Tibial artery (tissue), 4 donors: ENCODE data around the gene OR10H4.
"Not testable (repeated sequence)": the region's sequence is repeated elsewhere in the genome, so short reads cannot be mapped to it uniquely, and the experiment has no call there.

Experiments used
- DNase-seq, 2 donors: peaks; one replicate each; pipeline ENCODE4 v3.0.0-alpha.2; 2019
- H3K27ac ChIP-seq, 2 donors: fragments of 200-600 bp; sonication (generic) in 1 of 2; 1 replicate in 1 of 2; 2 replicates in 1 of 2; pipeline ENCODE4 v1.5.1; 2018 to 2019; ENCODE audit warnings: mild to moderate bottlenecking in 1 of 2
- H3K27me3 ChIP-seq, 2 donors: fragments of 200-600 bp; sonication (generic) in 1 of 2; one replicate each; pipeline versions ENCODE4 v1.5.1 to v1.6.0; 2016 to 2019
- H3K36me3 ChIP-seq, 3 donors: fragments of 200-600 bp; sonication (generic) in 2 of 3; one replicate each; pipeline ENCODE4 v1.5.1; 2016 to 2019; ENCODE audit warnings: mild to moderate bottlenecking in 2 of 3
- H3K4me1 ChIP-seq, 4 donors: fragments of 200-600 bp; sonication (generic) in 2 of 4; 1 replicate in 3 of 4; 2 replicates in 1 of 4; pipeline ENCODE4 v1.5.1; 2016 to 2019
- H3K4me3 ChIP-seq, 2 donors: fragments of 200-600 bp; sonication (generic) in 1 of 2; 1 replicate in 1 of 2; 2 replicates in 1 of 2; pipeline ENCODE4 v1.5.1; 2018 to 2019; ENCODE audit warnings: mild to moderate bottlenecking in 2 of 2
- H3K9me3 ChIP-seq, 3 donors: fragments of 200-600 bp; sonication (generic) in 1 of 3; one replicate each; pipeline ENCODE4 v1.5.1; 2016 to 2019
- intact Hi-C: fragments of 100-400 bp; cut with DNase I; formaldehyde crosslinking; loops from one replicate; pipeline ENCODE4 v1.15.0; 2023; ENCODE audit warnings: low total_unique reads
- TF ChIP-seq, protein P1 (sequence below), 2 experiments: fragments of 200-600 bp in 1 of 2; fragments of 450-650 bp in 1 of 2; IDR thresholded peaks; one replicate each; pipeline ENCODE4 v1.5.1; 2017 to 2019; ENCODE audit warnings: antibody characterized with exemption in 2 of 2, mild to moderate bottlenecking in 1 of 2, moderate library complexity in 1 of 2

OR10H4 gene, protein sequence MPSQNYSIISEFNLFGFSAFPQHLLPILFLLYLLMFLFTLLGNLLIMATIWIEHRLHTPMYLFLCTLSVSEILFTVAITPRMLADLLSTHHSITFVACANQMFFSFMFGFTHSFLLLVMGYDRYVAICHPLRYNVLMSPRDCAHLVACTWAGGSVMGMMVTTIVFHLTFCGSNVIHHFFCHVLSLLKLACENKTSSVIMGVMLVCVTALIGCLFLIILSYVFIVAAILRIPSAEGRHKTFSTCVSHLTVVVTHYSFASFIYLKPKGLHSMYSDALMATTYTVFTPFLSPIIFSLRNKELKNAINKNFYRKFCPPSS

DNA sequence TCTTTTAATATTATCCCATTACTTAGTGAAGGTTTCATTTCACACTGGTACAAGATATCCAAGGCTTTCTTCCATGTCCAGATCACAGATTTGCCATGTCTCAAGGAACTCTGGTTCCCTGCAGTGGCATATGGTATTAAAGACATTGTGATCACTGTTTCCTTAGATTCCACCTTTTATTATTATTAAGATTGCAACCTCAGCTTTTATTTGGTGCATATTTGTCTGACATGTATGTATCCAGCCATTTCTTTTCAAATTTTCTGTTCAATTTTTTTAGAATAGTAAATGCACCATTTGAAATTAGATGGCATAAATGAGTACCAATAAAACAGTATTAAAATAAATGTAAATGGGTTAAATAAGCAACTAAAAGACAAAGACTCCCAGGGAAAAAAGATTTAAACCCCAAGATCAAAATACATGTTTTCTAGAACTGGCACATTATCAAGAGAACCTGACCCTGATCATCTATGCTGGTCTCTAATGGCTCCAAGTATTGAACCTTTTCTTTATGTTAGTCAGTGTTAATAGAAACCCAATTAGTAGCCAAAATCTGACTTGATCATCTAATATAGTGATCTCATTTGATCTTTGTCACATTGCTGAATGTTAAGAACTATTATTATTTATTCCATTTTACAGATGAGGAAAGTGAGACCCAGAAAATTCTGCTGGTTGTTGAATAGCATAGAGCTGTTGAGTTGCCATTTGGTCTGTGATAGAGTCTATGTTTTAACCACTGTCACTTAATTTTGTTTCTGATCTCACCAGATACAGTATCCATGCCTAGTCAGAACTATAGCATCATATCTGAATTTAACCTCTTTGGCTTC lies at the start of gene OR10H4:
Gene OR10H4 (plus strand): TSS at position 786 of the 836 bp plus-strand sequence. CDS start 0 bp downstream, at position 786.
- intact Hi-C loops: no loop called here
- peaks cover 0 to 26% (median 20%) of the 10 kb centered on the region in 3 donors for H3K9me3 ChIP-seq
- H3K36me3 ChIP-seq: no peaks in the 10 kb centered on the region
- no peak within 1 kb of the TSS for H3K4me3 ChIP-seq
- H3K27ac ChIP-seq: no peak within 1 kb of the TSS
- TF ChIP-seq, protein P1, sequence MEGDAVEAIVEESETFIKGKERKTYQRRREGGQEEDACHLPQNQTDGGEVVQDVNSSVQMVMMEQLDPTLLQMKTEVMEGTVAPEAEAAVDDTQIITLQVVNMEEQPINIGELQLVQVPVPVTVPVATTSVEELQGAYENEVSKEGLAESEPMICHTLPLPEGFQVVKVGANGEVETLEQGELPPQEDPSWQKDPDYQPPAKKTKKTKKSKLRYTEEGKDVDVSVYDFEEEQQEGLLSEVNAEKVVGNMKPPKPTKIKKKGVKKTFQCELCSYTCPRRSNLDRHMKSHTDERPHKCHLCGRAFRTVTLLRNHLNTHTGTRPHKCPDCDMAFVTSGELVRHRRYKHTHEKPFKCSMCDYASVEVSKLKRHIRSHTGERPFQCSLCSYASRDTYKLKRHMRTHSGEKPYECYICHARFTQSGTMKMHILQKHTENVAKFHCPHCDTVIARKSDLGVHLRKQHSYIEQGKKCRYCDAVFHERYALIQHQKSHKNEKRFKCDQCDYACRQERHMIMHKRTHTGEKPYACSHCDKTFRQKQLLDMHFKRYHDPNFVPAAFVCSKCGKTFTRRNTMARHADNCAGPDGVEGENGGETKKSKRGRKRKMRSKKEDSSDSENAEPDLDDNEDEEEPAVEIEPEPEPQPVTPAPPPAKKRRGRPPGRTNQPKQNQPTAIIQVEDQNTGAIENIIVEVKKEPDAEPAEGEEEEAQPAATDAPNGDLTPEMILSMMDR (IDR thresholded peaks at IDR 0.05): no peak
- no peaks in the 10 kb centered on the region for H3K4me1 ChIP-seq
- DNase-seq: no peak
- H3K27me3 ChIP-seq: peaks cover 0 to 3% of the 10 kb centered on the region in 2 donors

DNA sequence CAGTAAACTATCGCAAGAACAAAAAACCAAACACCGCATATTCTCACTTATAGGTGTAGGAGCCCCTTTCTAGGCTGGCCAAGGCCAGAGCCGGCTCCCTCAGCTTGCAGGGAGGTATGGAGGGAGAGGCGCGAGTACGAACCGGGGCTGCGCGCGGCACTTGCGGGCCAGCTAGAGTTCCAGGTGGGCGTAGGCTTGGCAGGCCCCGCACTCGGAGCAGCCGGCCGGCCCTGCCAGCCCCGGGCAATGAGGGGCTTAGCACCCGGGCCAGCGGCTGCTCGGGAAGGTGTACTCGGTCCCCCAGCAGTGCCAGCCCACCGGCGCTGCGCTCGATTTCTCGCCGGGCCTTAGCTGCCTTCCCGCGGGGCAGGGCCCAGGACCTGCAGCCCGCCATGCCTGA lies 49.2 kb upstream of the OR10H4 start:
- peaks cover 0 to 40% of the 10 kb centered on the region in 2 donors for H3K27me3 ChIP-seq
- DNase-seq, intact Hi-C loops, H3K27ac ChIP-seq, H3K4me1 ChIP-seq, H3K9me3 ChIP-seq, H3K4me3 ChIP-seq, H3K36me3 ChIP-seq: not testable (repeated sequence)

DNA sequence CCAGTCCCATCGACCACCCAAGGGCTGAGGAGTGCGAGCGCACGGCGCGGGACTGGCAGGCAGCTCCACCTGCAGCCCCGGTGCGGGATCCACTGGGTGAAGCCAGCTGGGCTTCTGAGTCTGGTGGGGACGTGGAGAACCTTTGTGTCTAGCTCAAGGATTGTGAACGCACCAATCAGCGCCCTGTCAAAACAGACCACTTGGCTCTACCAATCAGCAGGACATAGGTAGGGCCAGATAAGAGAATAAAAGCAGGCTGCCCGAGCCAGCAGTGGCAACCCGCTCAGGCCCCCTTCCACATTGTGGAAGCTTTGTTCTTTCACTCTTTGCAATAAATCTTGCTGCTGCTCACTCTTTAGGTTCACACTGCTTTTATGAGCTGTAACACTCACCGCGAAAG lies 48.8 kb upstream of the OR10H4 start:
- H3K4me1 ChIP-seq, H3K36me3 ChIP-seq, H3K27ac ChIP-seq, H3K9me3 ChIP-seq, DNase-seq, intact Hi-C loops, H3K4me3 ChIP-seq: not testable (repeated sequence)
- peaks cover 0 to 40% of the 10 kb centered on the region in 2 donors for H3K27me3 ChIP-seq

DNA sequence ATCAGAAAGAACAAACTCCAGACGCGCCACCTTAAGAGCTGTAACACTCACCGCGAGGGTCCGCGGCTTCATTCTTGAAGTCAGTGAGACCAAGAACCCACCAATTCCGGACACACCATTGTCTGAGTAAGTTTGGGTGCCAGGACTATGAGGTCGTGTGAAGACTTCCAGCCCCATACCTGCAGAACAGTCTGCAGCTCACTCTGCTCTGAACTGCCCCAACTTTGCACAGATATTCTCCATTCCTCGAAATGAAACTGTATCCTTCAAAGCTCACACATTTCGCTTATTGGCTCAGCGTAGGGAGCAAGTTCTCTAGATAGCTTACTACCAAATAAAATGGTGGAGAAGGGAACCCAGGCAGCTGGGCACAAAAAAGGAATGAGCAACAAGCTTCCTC lies 48.3 kb upstream of the OR10H4 start:
- Histone ChIP-seq H3K4me3 (no peak overlapping the region), H3K4me1 (peaks cover 0 to 3% (median 0%) of the 10 kb centered on the region in 4 donors), H3K27ac (no peak overlapping the region), H3K27me3 (peaks cover 0 to 40% of the 10 kb centered on the region in 2 donors), H3K36me3 (no peaks in the 10 kb centered on the region), H3K9me3 (no peaks in the 10 kb centered on the region)
- intact Hi-C loops: no loop called here
- no peak for DNase-seq
- TF ChIP-seq, protein P1 (IDR thresholded peaks at IDR 0.05): no peak

DNA sequence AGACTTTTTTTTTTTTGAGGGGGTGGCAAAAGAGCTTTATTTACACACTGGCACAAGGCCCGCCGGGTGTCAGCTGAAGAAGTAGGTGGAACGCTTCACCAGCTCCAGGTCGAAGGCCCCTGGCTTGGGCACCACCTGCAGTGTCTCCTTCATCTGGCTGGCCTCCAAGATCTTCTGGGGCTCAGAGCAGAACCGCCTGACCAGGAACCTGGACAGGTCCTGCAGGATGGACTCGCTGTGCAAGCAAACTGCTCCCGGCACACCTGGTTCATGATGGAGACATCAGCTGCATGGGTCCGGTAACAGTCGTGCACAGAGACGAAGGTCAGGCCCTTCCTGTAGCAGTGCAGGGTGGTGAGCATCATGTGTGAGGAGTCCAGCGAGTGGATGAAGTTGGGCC lies 46.6 kb upstream of the OR10H4 start:
- H3K9me3 ChIP-seq: no peaks in the 10 kb centered on the region
- DNase-seq: no peak
- intact Hi-C loops: no loop called here
- H3K4me1 ChIP-seq: peaks cover 0 to 3% (median 0%) of the 10 kb centered on the region in 4 donors
- TF ChIP-seq, protein P1 (IDR thresholded peaks at IDR 0.05): no peak
- H3K36me3 ChIP-seq: no peaks in the 10 kb centered on the region
- no peak overlapping the region for H3K4me3 ChIP-seq
- H3K27ac ChIP-seq: no peak overlapping the region
- peaks cover 0 to 34% of the 10 kb centered on the region in 2 donors for H3K27me3 ChIP-seq

DNA sequence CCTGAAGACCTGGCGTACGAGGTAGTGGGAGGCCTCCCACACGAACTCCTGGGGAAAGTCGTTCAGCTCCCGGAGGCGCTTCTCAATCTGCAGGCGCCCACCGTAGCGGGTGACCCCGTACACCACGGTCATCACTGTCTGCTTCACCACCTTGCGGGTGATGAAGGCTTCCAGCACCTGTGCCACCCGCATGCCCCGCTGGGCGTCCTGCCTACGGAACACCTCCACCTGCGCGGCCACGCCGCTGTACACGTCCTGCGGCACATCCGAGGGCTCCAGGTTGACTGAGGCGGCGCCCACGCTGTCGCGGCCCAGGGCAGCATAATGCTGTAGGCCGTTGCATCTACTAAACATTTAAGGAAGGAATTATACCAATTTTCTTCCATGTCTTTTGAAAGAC lies 45.9 kb upstream of the OR10H4 start:
- peaks cover 0 to 28% of the 10 kb centered on the region in 2 donors for H3K27me3 ChIP-seq
- intact Hi-C loops, H3K36me3 ChIP-seq, H3K4me3 ChIP-seq, H3K9me3 ChIP-seq, DNase-seq, H3K27ac ChIP-seq, H3K4me1 ChIP-seq: not testable (repeated sequence)

DNA sequence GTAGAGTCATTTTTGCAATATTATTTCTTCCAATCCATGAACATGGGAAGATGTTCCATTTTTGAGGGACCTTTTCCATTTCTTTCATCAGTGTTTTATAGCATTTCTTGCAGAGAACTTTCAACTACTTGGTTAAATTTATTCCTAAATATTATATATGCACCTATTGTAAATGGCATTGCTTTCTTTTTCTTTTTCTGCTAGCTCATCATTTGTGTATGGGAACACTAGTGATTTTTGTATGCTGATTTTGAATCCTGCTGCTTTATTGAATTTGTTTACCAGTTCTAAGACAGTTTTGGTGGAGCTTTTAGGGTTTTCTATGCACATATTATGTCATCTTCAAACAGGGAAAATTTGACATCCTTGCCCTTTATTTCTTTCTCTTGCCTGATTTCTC lies 43.8 kb upstream of the OR10H4 start:
- intact Hi-C loops: no loop called here
- H3K36me3 ChIP-seq: no peaks in the 10 kb centered on the region
- H3K27ac ChIP-seq: no peak overlapping the region
- no peak for DNase-seq
- no peaks in the 10 kb centered on the region for H3K9me3 ChIP-seq
- no peaks in the 10 kb centered on the region for H3K4me1 ChIP-seq
- TF ChIP-seq, protein P1 (IDR thresholded peaks at IDR 0.05): no peak
- peaks cover 0 to 17% of the 10 kb centered on the region in 2 donors for H3K27me3 ChIP-seq
- H3K4me3 ChIP-seq: no peak overlapping the region
